C4-2B (cell line): ENCODE measurements around the gene APBB3.

Source experiments
- ZFX ChIP-seq: fragments of 450-650 bp; IDR thresholded peaks from 2 replicates; pipeline ENCODE4 v1.6.1; 2017
- TF ChIP-seq, protein P1 (sequence below): fragments of 450-650 bp; conservative IDR thresholded peaks from 2 replicates; pipeline ENCODE4 v1.5.1; 2017; ENCODE audit warnings: mild to moderate bottlenecking

DNA sequence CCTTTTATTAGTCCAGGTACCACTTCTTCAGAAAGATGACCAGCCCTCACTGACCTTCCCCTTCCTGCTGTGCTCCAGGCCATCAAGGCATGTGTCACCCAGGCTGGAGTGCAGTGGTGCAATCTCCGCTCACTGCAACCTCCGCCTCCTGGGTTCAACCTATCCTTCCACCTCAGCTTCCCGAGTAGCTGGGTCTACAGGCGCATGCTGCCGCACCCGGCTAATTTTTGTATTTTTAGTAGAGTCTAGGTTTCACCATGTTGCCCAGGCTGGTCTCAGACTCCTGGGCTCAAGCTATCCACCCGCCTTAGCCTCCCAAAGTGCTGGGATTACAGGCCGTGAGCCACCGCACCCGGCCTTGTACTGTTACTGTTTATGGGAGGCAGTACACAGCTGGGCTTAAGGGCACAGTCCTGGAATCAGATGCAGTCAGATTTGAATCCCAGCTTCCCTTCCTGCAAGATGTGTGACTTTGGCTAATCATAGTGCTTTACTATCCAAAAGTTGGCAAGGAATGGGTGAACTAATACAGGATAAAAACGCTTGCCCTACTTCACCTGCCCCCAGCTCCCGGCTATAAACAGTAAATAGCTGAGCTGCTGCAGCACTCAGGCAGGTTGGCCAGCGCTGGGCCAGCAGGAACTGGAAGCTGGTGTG, 17.4 kb downstream of the APBB3 start:
- TF ChIP-seq, protein P1, sequence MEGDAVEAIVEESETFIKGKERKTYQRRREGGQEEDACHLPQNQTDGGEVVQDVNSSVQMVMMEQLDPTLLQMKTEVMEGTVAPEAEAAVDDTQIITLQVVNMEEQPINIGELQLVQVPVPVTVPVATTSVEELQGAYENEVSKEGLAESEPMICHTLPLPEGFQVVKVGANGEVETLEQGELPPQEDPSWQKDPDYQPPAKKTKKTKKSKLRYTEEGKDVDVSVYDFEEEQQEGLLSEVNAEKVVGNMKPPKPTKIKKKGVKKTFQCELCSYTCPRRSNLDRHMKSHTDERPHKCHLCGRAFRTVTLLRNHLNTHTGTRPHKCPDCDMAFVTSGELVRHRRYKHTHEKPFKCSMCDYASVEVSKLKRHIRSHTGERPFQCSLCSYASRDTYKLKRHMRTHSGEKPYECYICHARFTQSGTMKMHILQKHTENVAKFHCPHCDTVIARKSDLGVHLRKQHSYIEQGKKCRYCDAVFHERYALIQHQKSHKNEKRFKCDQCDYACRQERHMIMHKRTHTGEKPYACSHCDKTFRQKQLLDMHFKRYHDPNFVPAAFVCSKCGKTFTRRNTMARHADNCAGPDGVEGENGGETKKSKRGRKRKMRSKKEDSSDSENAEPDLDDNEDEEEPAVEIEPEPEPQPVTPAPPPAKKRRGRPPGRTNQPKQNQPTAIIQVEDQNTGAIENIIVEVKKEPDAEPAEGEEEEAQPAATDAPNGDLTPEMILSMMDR = no peak
- TF ChIP-seq ZFX = no peak
